GM19452 (cell line): ENCODE data around the gene LCP2.

Experiments used
- ATAC-seq: cut with Tn5 transposase; IDR thresholded peaks from one replicate; pipeline ENCODE4 v1.9.1; 2021; ENCODE audit not compliant: unreplicated experiment

The LCP2 gene

GRCh38 chr5:170276140-170276539 lies 21.4 kb downstream of the LCP2 start:
- no peak for ATAC-seq

GRCh38 chr5:170275376-170275994 lies 22.1 kb downstream of the LCP2 start:
- no peak for ATAC-seq

- ATAC-seq, result no peak
Measured at GRCh38 chr5:170273968-170274710, 23.4 kb downstream of the LCP2 start.

- no peak for ATAC-seq
Measured at GRCh38 chr5:170270293-170271069, 27.1 kb downstream of the LCP2 start.

- no peak for ATAC-seq
Measured at GRCh38 chr5:170269579-170269978, 28.0 kb downstream of the LCP2 start.

- no peak for ATAC-seq
Measured at GRCh38 chr5:170268884-170269283, 28.7 kb downstream of the LCP2 start.

GRCh38 chr5:170268153-170268689 lies 29.4 kb downstream of the LCP2 start:
- no peak for ATAC-seq

- peak; percentile 91 for ATAC-seq
Measured at GRCh38 chr5:170267431-170268152, 30.0 kb downstream of the LCP2 start.

GRCh38 chr5:170266570-170267381 lies 30.8 kb downstream of the LCP2 start:
- no peak for ATAC-seq

- ATAC-seq, result no peak
Measured at GRCh38 chr5:170265522-170265921, 32.1 kb downstream of the LCP2 start.

GRCh38 chr5:170263906-170264305 lies 33.7 kb downstream of the LCP2 start:
- ATAC-seq, result no peak

- no peak for ATAC-seq
Measured at GRCh38 chr5:170262061-170263045, 35.2 kb downstream of the LCP2 start.

GRCh38 chr5:170261528-170262043 lies 36.0 kb downstream of the LCP2 start:
- ATAC-seq, result no peak

- no peak for ATAC-seq
Measured at GRCh38 chr5:170257370-170257769, 40.2 kb downstream of the LCP2 start.

- ATAC-seq, result no peak
Measured at GRCh38 chr5:170256571-170256970, 41.0 kb downstream of the LCP2 start.

- peak; percentile 98 for ATAC-seq
Measured at GRCh38 chr5:170254056-170254455, 43.5 kb downstream of the LCP2 start.

GRCh38 chr5:170252720-170253350 lies 44.7 kb downstream of the LCP2 start:
- ATAC-seq, result no peak

- ATAC-seq, result no peak
Measured at GRCh38 chr5:170252109-170252508, 45.5 kb downstream of the LCP2 start.
